ENCODE measurements around the gene CHCHD3. TPM values are rescaled to one million over a fixed set of nuclear protein-coding genes. Genes with fewer than 3 reads are reported as not detected.

Gene CHCHD3
- total RNA-seq, 5 donors from 2014 or later (not counting 1 experiment from before 2014, with no cell fraction given), result 25.6 to 33.7 (median 30.3) TPM

DNA sequence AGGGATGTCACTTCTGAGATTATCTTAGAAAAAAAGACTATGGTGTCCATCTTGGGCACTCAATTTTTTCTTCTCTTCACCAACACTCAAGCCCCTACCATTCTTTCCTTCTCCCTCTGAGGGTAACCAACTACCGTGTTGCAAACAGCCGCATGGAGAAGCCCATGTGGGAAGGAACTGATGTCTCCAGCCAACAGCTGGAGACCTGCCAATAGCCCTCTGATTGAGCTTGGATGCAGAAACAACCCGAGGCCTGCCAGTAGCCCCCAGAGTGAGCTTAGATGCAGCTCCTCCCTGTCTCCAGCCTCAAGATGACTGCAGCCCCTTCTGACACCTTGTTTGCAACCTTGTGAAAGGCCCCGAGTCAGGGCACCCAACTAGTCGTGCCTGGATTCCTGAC lies 36.4 kb upstream of the CHCHD3 start:
- no peak for ATAC-seq (replicated peaks in 1 of 4)
- no peak overlapping the region for H3K27ac Mint-ChIP-seq

DNA sequence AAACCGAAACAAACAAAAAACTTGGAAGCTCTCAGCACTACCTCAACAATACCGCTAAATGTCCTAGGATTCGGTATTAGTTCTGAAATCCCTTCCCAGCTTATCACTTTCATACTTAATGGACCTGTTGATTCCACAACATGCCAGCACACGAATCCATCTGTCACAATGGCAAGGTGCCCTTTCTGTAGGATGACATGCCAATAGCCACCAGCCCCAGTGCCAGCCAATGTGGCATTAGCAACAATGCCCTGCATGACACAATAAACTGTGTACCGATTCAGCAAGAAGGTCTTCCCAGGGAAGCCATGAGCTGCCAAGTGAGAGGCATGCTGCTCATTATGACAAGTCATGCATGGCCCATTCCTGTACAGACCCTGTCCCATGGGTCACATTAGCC lies 35.6 kb upstream of the CHCHD3 start:
- Histone ChIP-seq H3K4me1 (ENCODE audit: control insufficient read depth in 1 of 2, extremely low read depth in 1 of 2, insufficient read depth in 2 of 2, low read length in 2 of 2) (no peaks in the 10 kb centered on the region), H3K27ac (ENCODE audit: low read length) (no peak overlapping the region), H3K9me3 (no peaks in the 10 kb centered on the region), H3K4me3 (ENCODE audit: control insufficient read depth in 1 of 2, extremely low read depth in 1 of 2, low read length in 1 of 2) (no peak overlapping the region), H3K36me3 (ENCODE audit: control insufficient read depth in 2 of 2, extremely low read depth in 1 of 2, insufficient read depth in 1 of 2, low read length in 1 of 2) (no peaks in the 10 kb centered on the region), H3K27me3 (replicated peaks in 1 of 2; ENCODE audit: control insufficient read depth in 2 of 2, extremely low read depth in 1 of 2, insufficient read depth in 2 of 2, low read length in 1 of 2) (peaks cover 0 to 6% of the 10 kb centered on the region in 2 experiments)
- H3K9me3 Mint-ChIP-seq, result no peaks in the 10 kb centered on the region
- peaks cover 10 to 12% of the 10 kb centered on the region in 2 donors for H3K27me3 Mint-ChIP-seq
- no peak for ATAC-seq (replicated peaks in 1 of 4)
- 79% methylated on average over 5 of the region's 5 CpGs for WGBS (ENCODE audit: insufficient coverage)
- CTCF ChIA-PET, result no interaction called here
- POLR2A ChIA-PET, result no interaction called here
- H3K4me3 Mint-ChIP-seq, result no peak overlapping the region
- DNase-seq, result no peak
- H3K36me3 Mint-ChIP-seq, result no peaks in the 10 kb centered on the region
- H3K27ac Mint-ChIP-seq, result no peak overlapping the region
- peaks cover 0 to 7% (median 0%) of the 10 kb centered on the region in 3 donors for H3K4me1 Mint-ChIP-seq

More for the DNA sequence above, 36.4 kb upstream of the CHCHD3 start:
- Mint-ChIP-seq H3K4me1 (peaks cover 0 to 7% (median 0%) of the 10 kb centered on the region in 3 donors), H3K27me3 (peaks cover 4 to 7% of the 10 kb centered on the region in 2 donors), H3K9me3 (no peaks in the 10 kb centered on the region), H3K4me3 (no peak overlapping the region), H3K36me3 (no peaks in the 10 kb centered on the region)
- H3K9me3 ChIP-seq, result no peaks in the 10 kb centered on the region
- 81% methylated on average over 3 of the region's 5 CpGs for WGBS (ENCODE audit: insufficient coverage)
- no peak overlapping the region for H3K4me3 ChIP-seq (ENCODE audit: control insufficient read depth in 1 of 2, extremely low read depth in 1 of 2, low read length in 1 of 2)
- no peaks in the 10 kb centered on the region for H3K4me1 ChIP-seq (ENCODE audit: control insufficient read depth in 1 of 2, extremely low read depth in 1 of 2, insufficient read depth in 2 of 2, low read length in 2 of 2)
- ChIA-PET CTCF (interaction anchor here in 1 of 2 donors (0.7 kb wide), 1 partner anchor 596 kb away, joined by 3 read pairs; no protein-coding TSS in a partner anchor), POLR2A (no interaction called here)
- H3K36me3 ChIP-seq (ENCODE audit: control insufficient read depth in 2 of 2, extremely low read depth in 1 of 2, insufficient read depth in 1 of 2, low read length in 1 of 2), result no peaks in the 10 kb centered on the region
- DNase-seq, result no peak
- H3K27ac ChIP-seq (ENCODE audit: low read length), result no peak overlapping the region
- H3K27me3 ChIP-seq (replicated peaks in 1 of 2; ENCODE audit: control insufficient read depth in 2 of 2, extremely low read depth in 1 of 2, insufficient read depth in 2 of 2, low read length in 1 of 2), result peaks cover 0 to 6% of the 10 kb centered on the region in 2 experiments

DNA sequence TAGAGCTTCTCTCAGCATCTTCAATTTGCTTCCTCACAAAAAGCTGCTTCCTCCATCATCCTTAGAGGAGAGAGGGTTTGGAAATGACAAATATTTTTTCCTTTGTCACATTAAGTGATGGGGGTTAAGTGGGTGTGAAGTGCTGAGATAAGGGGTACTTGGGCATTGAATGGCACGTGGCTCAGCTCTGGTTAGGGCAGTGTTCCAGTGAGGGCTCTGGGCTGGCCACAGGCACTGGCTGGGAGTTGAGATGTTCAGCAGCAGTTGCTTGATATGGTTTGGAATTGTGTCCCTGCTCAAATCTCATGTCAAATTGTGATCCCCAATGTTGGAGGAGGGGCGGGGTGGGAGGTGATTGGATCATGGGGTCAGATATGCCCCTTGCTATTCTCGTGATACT lies 33.7 kb upstream of the CHCHD3 start:
- H3K9me3 Mint-ChIP-seq, result peaks cover 0 to under 1% (median 0%) of the 10 kb centered on the region in 3 donors
- H3K4me1 Mint-ChIP-seq, result peaks cover 0 to 7% (median 0%) of the 10 kb centered on the region in 3 donors
- Histone ChIP-seq H3K4me3 (ENCODE audit: control insufficient read depth in 1 of 2, extremely low read depth in 1 of 2, low read length in 1 of 2) (no peak overlapping the region), H3K27me3 (replicated peaks in 1 of 2; ENCODE audit: control insufficient read depth in 2 of 2, extremely low read depth in 1 of 2, insufficient read depth in 2 of 2, low read length in 1 of 2) (peaks cover 0 to 6% of the 10 kb centered on the region in 2 experiments), H3K9me3 (no peaks in the 10 kb centered on the region), H3K27ac (ENCODE audit: low read length) (no peak overlapping the region), H3K4me1 (ENCODE audit: control insufficient read depth in 1 of 2, extremely low read depth in 1 of 2, insufficient read depth in 2 of 2, low read length in 2 of 2) (no peaks in the 10 kb centered on the region), H3K36me3 (ENCODE audit: control insufficient read depth in 2 of 2, extremely low read depth in 1 of 2, insufficient read depth in 1 of 2, low read length in 1 of 2) (no peaks in the 10 kb centered on the region)
- no peak overlapping the region for H3K4me3 Mint-ChIP-seq
- no peak overlapping the region for H3K27ac Mint-ChIP-seq
- peaks cover 14 to 17% of the 10 kb centered on the region in 2 donors for H3K27me3 Mint-ChIP-seq
- 17% methylated on average over 1 of the region's 3 CpGs for WGBS (ENCODE audit: insufficient coverage)
- ChIA-PET CTCF (no interaction called here), POLR2A (no interaction called here)
- H3K36me3 Mint-ChIP-seq, result no peaks in the 10 kb centered on the region
- no peak for DNase-seq
- ATAC-seq (replicated peaks in 1 of 4), result no peak

DNA sequence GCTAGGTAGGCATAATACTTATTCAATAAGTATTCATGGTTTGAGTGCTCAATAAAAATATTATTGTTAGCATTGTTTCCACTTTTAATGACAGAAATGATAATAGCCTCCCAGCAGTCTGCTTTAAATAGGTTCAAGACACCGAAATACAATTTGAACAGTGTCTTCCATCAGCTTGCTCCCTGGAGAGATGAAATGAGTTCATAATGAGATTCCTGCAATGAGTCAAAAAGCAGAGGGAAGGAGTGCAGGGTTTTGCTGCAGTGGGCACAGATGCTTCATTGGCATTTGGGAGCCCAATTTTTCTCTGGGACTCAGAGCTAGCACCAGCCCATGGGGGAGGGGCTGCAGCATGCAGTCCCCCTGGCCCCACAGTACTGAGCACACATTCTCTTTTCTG lies 32.6 kb upstream of the CHCHD3 start:
- ATAC-seq (replicated peaks in 1 of 4), result no peak
- H3K9me3 ChIP-seq, result no peaks in the 10 kb centered on the region
- POLR2A ChIA-PET, result no interaction called here
- H3K4me3 ChIP-seq (ENCODE audit: control insufficient read depth in 1 of 2, extremely low read depth in 1 of 2, low read length in 1 of 2), result no peak overlapping the region
- CTCF ChIA-PET, result no interaction called here
- peaks cover 0 to 6% of the 10 kb centered on the region in 2 experiments for H3K27me3 ChIP-seq (replicated peaks in 1 of 2; ENCODE audit: control insufficient read depth in 2 of 2, extremely low read depth in 1 of 2, insufficient read depth in 2 of 2, low read length in 1 of 2)
- H3K36me3 ChIP-seq (ENCODE audit: control insufficient read depth in 2 of 2, extremely low read depth in 1 of 2, insufficient read depth in 1 of 2, low read length in 1 of 2), result no peaks in the 10 kb centered on the region
- Mint-ChIP-seq H3K4me3 (no peak overlapping the region), H3K27ac (no peak overlapping the region), H3K36me3 (no peaks in the 10 kb centered on the region), H3K9me3 (peaks cover 0 to 5% (median 0%) of the 10 kb centered on the region in 3 donors), H3K27me3 (peaks cover 14 to 24% of the 10 kb centered on the region in 2 donors), H3K4me1 (peaks cover 0 to 7% (median 0%) of the 10 kb centered on the region in 3 donors)
- H3K4me1 ChIP-seq (ENCODE audit: control insufficient read depth in 1 of 2, extremely low read depth in 1 of 2, insufficient read depth in 2 of 2, low read length in 2 of 2), result no peaks in the 10 kb centered on the region
- H3K27ac ChIP-seq (ENCODE audit: low read length), result no peak overlapping the region
- no CpG with 5 or more reads among the region's 1 CpG for WGBS (ENCODE audit: insufficient coverage)
- no peak for DNase-seq

DNA sequence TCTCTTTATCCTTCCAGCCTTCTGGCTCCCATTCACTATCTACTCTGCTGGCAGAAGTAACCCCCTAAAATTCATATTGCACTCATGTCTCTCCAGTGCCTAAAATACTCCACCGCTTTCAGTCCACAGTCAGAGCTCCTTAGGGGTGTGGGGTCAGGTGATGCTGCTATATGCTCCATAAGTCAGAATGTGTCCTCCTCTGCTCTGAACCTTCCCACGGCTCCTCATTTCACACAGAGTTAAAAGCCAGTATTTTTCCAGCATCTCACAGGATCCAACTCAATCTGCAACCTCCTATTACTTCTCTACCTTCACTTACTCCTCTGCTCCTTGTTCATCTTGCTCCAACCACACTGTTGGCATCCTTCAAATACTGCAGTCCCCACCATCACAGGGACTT lies 31.1 kb upstream of the CHCHD3 start:
- WGBS (ENCODE audit: insufficient coverage), result 71% methylated on average over 1 of the region's 2 CpGs

DNA sequence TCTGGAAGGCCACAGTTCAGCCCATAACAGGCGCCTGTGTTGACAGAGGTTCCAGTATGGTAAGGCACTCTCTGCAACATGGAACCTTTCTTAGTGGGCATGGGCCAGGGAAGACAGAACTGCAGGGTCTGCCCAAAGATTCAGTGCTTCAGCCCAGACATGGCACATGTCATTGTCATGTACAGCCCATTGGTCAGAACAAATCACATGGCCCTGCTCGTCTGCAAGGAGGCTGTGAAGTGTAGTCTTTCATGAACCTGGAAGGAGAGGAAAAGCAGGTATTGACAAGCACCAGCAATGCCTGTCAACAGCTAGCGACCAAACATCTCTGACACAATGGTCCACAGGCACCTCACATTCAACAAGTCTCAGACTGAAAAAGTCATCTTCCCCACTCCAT lies 30.4 kb upstream of the CHCHD3 start:
- ChIA-PET CTCF (no interaction called here), POLR2A (no interaction called here)
- Histone ChIP-seq H3K9me3 (peaks cover 3% of the 10 kb centered on the region), H3K4me1 (ENCODE audit: control insufficient read depth in 1 of 2, extremely low read depth in 1 of 2, insufficient read depth in 2 of 2, low read length in 2 of 2) (no peaks in the 10 kb centered on the region), H3K27ac (ENCODE audit: low read length) (no peak overlapping the region), H3K4me3 (ENCODE audit: control insufficient read depth in 1 of 2, extremely low read depth in 1 of 2, low read length in 1 of 2) (no peak overlapping the region), H3K27me3 (replicated peaks in 1 of 2; ENCODE audit: control insufficient read depth in 2 of 2, extremely low read depth in 1 of 2, insufficient read depth in 2 of 2, low read length in 1 of 2) (peaks cover 0 to 7% of the 10 kb centered on the region in 2 experiments), H3K36me3 (ENCODE audit: control insufficient read depth in 2 of 2, extremely low read depth in 1 of 2, insufficient read depth in 1 of 2, low read length in 1 of 2) (no peaks in the 10 kb centered on the region)
- H3K36me3 Mint-ChIP-seq, result no peaks in the 10 kb centered on the region
- peaks cover 0 to 10% (median 3%) of the 10 kb centered on the region in 3 donors for H3K9me3 Mint-ChIP-seq
- no peak overlapping the region for H3K4me3 Mint-ChIP-seq
- WGBS (ENCODE audit: insufficient coverage), result 78% methylated on average over 1 of the region's 3 CpGs
- ATAC-seq (replicated peaks in 1 of 4) (no peak), DNase-seq (no peak)
- peaks cover 0 to 7% (median 0%) of the 10 kb centered on the region in 3 donors for H3K4me1 Mint-ChIP-seq
- peaks cover 31 to 34% of the 10 kb centered on the region in 2 donors for H3K27me3 Mint-ChIP-seq
- no peak overlapping the region for H3K27ac Mint-ChIP-seq

More for the DNA sequence above, 31.1 kb upstream of the CHCHD3 start:
- Mint-ChIP-seq H3K36me3 (no peaks in the 10 kb centered on the region), H3K9me3 (peaks cover 0 to 10% (median 3%) of the 10 kb centered on the region in 3 donors), H3K4me1 (peaks cover 0 to 7% (median 0%) of the 10 kb centered on the region in 3 donors), H3K27ac (no peak overlapping the region), H3K27me3 (peaks cover 27 to 30% of the 10 kb centered on the region in 2 donors), H3K4me3 (no peak overlapping the region)
- no peak overlapping the region for H3K4me3 ChIP-seq (ENCODE audit: control insufficient read depth in 1 of 2, extremely low read depth in 1 of 2, low read length in 1 of 2)
- ATAC-seq (replicated peaks in 1 of 4) (no peak), DNase-seq (no peak)
- peaks cover 0 to 2% of the 10 kb centered on the region in 2 experiments for H3K27me3 ChIP-seq (replicated peaks in 1 of 2; ENCODE audit: control insufficient read depth in 2 of 2, extremely low read depth in 1 of 2, insufficient read depth in 2 of 2, low read length in 1 of 2)
- no peaks in the 10 kb centered on the region for H3K4me1 ChIP-seq (ENCODE audit: control insufficient read depth in 1 of 2, extremely low read depth in 1 of 2, insufficient read depth in 2 of 2, low read length in 2 of 2)
- H3K9me3 ChIP-seq, result peaks cover 2% of the 10 kb centered on the region
- H3K27ac ChIP-seq (ENCODE audit: low read length), result no peak overlapping the region
- CTCF ChIA-PET, result no interaction called here
- POLR2A ChIA-PET, result interaction anchor here in 1 of 2 donors (0.6 kb wide), 1 partner anchor 122 kb away, joined by 3 read pairs; no protein-coding TSS in a partner anchor
- H3K36me3 ChIP-seq (ENCODE audit: control insufficient read depth in 2 of 2, extremely low read depth in 1 of 2, insufficient read depth in 1 of 2, low read length in 1 of 2), result no peaks in the 10 kb centered on the region

Data from T-cell (primary cell).